DOHH2 (cell line): ENCODE measurements around the gene PRR14L.

Experiments
- H3F3A ChIP-seq: fragments of 200-600 bp; sonication (generic), shearing (Covaris generic); 2 replicates; pipeline ENCODE4 v1.6.0; 2016; ENCODE audit warnings: antibody characterized with exemption, mild to moderate bottlenecking; ENCODE audit not compliant: control insufficient read depth, insufficient read depth
- H3K27ac ChIP-seq: fragments of 200-600 bp; sonication (generic); 2 replicates; pipeline ENCODE4 v1.5.1; 2014; ENCODE audit warnings: low read depth, mild to moderate bottlenecking, low read length, moderate library complexity
- H3K27me3 ChIP-seq: fragments of 200-600 bp; sonication (generic); 2 replicates; pipeline ENCODE4 v1.6.1; 2014; ENCODE audit warnings: mild to moderate bottlenecking, low read length, mixed read lengths; ENCODE audit not compliant: control insufficient read depth
- H3K36me3 ChIP-seq: fragments of 200-600 bp; sonication (generic); 2 replicates; pipeline ENCODE4 v1.6.1; 2014; ENCODE audit warnings: mild to moderate bottlenecking, low read length, moderate library complexity, mixed read lengths; ENCODE audit not compliant: control insufficient read depth
- H3K4me1 ChIP-seq: fragments of 200-600 bp; sonication (generic); 2 replicates; pipeline ENCODE4 v1.6.1; 2014; ENCODE audit warnings: mild to moderate bottlenecking, low read length, mixed read lengths; ENCODE audit not compliant: control insufficient read depth
- H3K4me2 ChIP-seq: fragments of 200-600 bp; sonication (generic); 2 replicates; pipeline ENCODE4 v1.6.0; 2014; ENCODE audit warnings: mild to moderate bottlenecking, low read length, moderate library complexity
- H3K4me3 ChIP-seq: fragments of 200-600 bp; sonication (generic); 2 replicates; pipeline ENCODE4 v1.5.1; 2014; ENCODE audit warnings: mild to moderate bottlenecking, low read length, mixed read lengths
- H3K79me2 ChIP-seq: fragments of 200-600 bp; sonication (generic); 2 replicates; pipeline ENCODE4 v1.6.1; 2014; ENCODE audit warnings: mild to moderate bottlenecking, low read length, mixed read lengths; ENCODE audit not compliant: control insufficient read depth
- H3K9me2 ChIP-seq: fragments of 200-600 bp; sonication (generic); replicated peaks from 2 replicates; pipeline ENCODE4 v1.6.1; 2014; ENCODE audit warnings: mild to moderate bottlenecking, low read length, mixed read lengths; ENCODE audit not compliant: control insufficient read depth
- H3K9me3 ChIP-seq: fragments of 200-600 bp; sonication (generic); 2 replicates; pipeline ENCODE4 v1.6.1; 2014; ENCODE audit warnings: antibody characterized with exemption, low read length, mixed read lengths; ENCODE audit not compliant: control insufficient read depth, insufficient read depth
- H4K20me1 ChIP-seq: fragments of 200-600 bp; sonication (generic); 2 replicates; pipeline ENCODE4 v1.6.0; 2014; ENCODE audit warnings: low read depth, mild to moderate bottlenecking, antibody characterized with exemption, low read length, moderate library complexity; ENCODE audit not compliant: control insufficient read depth, insufficient read depth
- CTCF ChIP-seq: fragments of 200-600 bp; sonication (generic); IDR thresholded peaks from one replicate; pipeline ENCODE4 v1.5.1; 2014; ENCODE audit warnings: antibody characterized with exemption, mild to moderate bottlenecking, low read depth, low read length; ENCODE audit not compliant: poor library complexity, severe bottlenecking
- EZH2phosphoT487 ChIP-seq: fragments of 200-600 bp; sonication (generic); IDR thresholded peaks from 2 replicates; pipeline ENCODE4 v1.6.1; 2017; ENCODE audit warnings: borderline replicate concordance, mild to moderate bottlenecking, antibody characterized with exemption, low read length, moderate library complexity, mixed read lengths

PRR14L gene

GRCh38 chr22:31739795-31740201, 10.1 kb downstream of the PRR14L start:
- H3K27ac ChIP-seq: no peak overlapping the region

GRCh38 chr22:31738566-31738965, 11.4 kb downstream of the PRR14L start:
- no peaks in the 10 kb centered on the region for H3K4me1 ChIP-seq

More at GRCh38 chr22:31739795-31740201, 10.1 kb downstream of the PRR14L start:
- H3K4me2 ChIP-seq: no peak overlapping the region
- H4K20me1 ChIP-seq: peaks cover 2% of the 10 kb centered on the region; the same call in 1 of the 2 replicates
- H3K36me3 ChIP-seq: peaks cover 73% of the 10 kb centered on the region
- H3K4me1 ChIP-seq: no peaks in the 10 kb centered on the region
- no peaks in the 10 kb centered on the region for H3K9me2 ChIP-seq
- H3K27me3 ChIP-seq: no peaks in the 10 kb centered on the region
- H3K79me2 ChIP-seq: peaks cover 96% of the 10 kb centered on the region
- no peak overlapping the region for H3K4me3 ChIP-seq
- no peaks in the 10 kb centered on the region for H3K9me3 ChIP-seq
- no peaks in the 10 kb centered on the region for H3F3A ChIP-seq
- TF ChIP-seq CTCF (no peak), EZH2phosphoT487 (no peak)

GRCh38 chr22:31737932-31738331, 12.0 kb downstream of the PRR14L start:
- Histone ChIP-seq H3K4me2 (no peak overlapping the region), H3K27me3 (no peaks in the 10 kb centered on the region), H3K27ac (no peak overlapping the region), H3F3A (no peaks in the 10 kb centered on the region), H3K9me2 (no peaks in the 10 kb centered on the region), H3K36me3 (peaks cover 80% of the 10 kb centered on the region), H3K79me2 (peaks cover 96% of the 10 kb centered on the region), H3K9me3 (no peaks in the 10 kb centered on the region), H4K20me1 (peaks cover 3% of the 10 kb centered on the region; the same call in 1 of the 2 replicates), H3K4me3 (no peak overlapping the region), H3K4me1 (no peaks in the 10 kb centered on the region)
- TF ChIP-seq EZH2phosphoT487: no peak
- no peak for TF ChIP-seq CTCF

More at GRCh38 chr22:31738566-31738965, 11.4 kb downstream of the PRR14L start:
- H3F3A ChIP-seq: no peaks in the 10 kb centered on the region
- peaks cover 3% of the 10 kb centered on the region; the same call in 1 of the 2 replicates for H4K20me1 ChIP-seq
- H3K4me3 ChIP-seq: no peak overlapping the region
- no peak for TF ChIP-seq EZH2phosphoT487
- no peak for TF ChIP-seq CTCF
- H3K9me2 ChIP-seq: no peaks in the 10 kb centered on the region
- peaks cover 96% of the 10 kb centered on the region for H3K79me2 ChIP-seq
- no peak overlapping the region for H3K27ac ChIP-seq
- H3K9me3 ChIP-seq: no peaks in the 10 kb centered on the region
- H3K36me3 ChIP-seq: peaks cover 79% of the 10 kb centered on the region
- no peak overlapping the region for H3K4me2 ChIP-seq
- H3K27me3 ChIP-seq: no peaks in the 10 kb centered on the region

- no peaks in the 10 kb centered on the region for H3K4me1 ChIP-seq
- peaks cover 3% of the 10 kb centered on the region; the same call in 1 of the 2 replicates for H4K20me1 ChIP-seq
- no peak overlapping the region for H3K27ac ChIP-seq
- no peak overlapping the region for H3K4me3 ChIP-seq
- no peaks in the 10 kb centered on the region for H3K9me3 ChIP-seq
- H3K36me3 ChIP-seq: peaks cover 72% of the 10 kb centered on the region
- no peaks in the 10 kb centered on the region for H3K27me3 ChIP-seq
- TF ChIP-seq CTCF (no peak), EZH2phosphoT487 (no peak)
- no peaks in the 10 kb centered on the region for H3K9me2 ChIP-seq
- H3F3A ChIP-seq: no peaks in the 10 kb centered on the region
- no peak overlapping the region for H3K4me2 ChIP-seq
- peaks cover 96% of the 10 kb centered on the region for H3K79me2 ChIP-seq
Measured at GRCh38 chr22:31736458-31736857, 13.5 kb downstream of the PRR14L start.
